Activated T-cell treated with anti-CD3 and anti-CD28 coated beads for 24 hours (primary cell): ENCODE measurements around the gene SIT1.
"Not testable (repeated sequence)": the region's sequence is repeated elsewhere in the genome, so short reads cannot be mapped to it uniquely, and the experiment has no call there.

Experiments
- DNase-seq: peaks from one replicate; pipeline ENCODE4 v3.0.0-alpha.2; 2020; ENCODE audit warnings: low read depth

The SIT1 gene

GRCh38 chr9:35637427-35637955, 13.2 kb downstream of the SIT1 start:
- DNase-seq: not testable (repeated sequence)

GRCh38 chr9:35636877-35637246, 13.9 kb downstream of the SIT1 start:
- DNase-seq: not testable (repeated sequence)

- DNase-seq: no peak
These were observed 14.4 kb downstream of the SIT1 start for GRCh38 chr9:35636135-35636876.

GRCh38 chr9:35635730-35636129, 15.0 kb downstream of the SIT1 start:
- DNase-seq: no peak

GRCh38 chr9:35629597-35629996, 21.1 kb downstream of the SIT1 start:
- no peak for DNase-seq

GRCh38 chr9:35628389-35628991, 22.2 kb downstream of the SIT1 start:
- DNase-seq: no peak

GRCh38 chr9:35627575-35627974, 23.2 kb downstream of the SIT1 start:
- no peak for DNase-seq

- DNase-seq: no peak
These were observed 31.0 kb downstream of the SIT1 start for GRCh38 chr9:35619800-35620158.

GRCh38 chr9:35618854-35619799, 31.6 kb downstream of the SIT1 start:
- no peak for DNase-seq

GRCh38 chr9:35618325-35618727, 32.4 kb downstream of the SIT1 start, which contains the start of gene CD72:
Gene CD72 (minus strand): TSS chr9:35618413. CDS start chr9:35618303, 110 bp downstream.
- no peak for DNase-seq

GRCh38 chr9:35617548-35617947, 33.2 kb downstream of the SIT1 start:
- DNase-seq: no peak

GRCh38 chr9:35616681-35617459, 33.9 kb downstream of the SIT1 start:
- DNase-seq: peak; percentile 42

GRCh38 chr9:35615981-35616680, 34.6 kb downstream of the SIT1 start:
- no peak for DNase-seq

- no peak for DNase-seq
These were observed 37.9 kb downstream of the SIT1 start for GRCh38 chr9:35612843-35613242.

GRCh38 chr9:35612066-35612465, 38.7 kb downstream of the SIT1 start:
- DNase-seq: not testable (repeated sequence)

- DNase-seq: peak; percentile 37
These were observed 39.4 kb downstream of the SIT1 start for GRCh38 chr9:35611230-35611797.

- no peak for DNase-seq
These were observed 40.9 kb downstream of the SIT1 start for GRCh38 chr9:35609820-35610163.

GRCh38 chr9:35609001-35609819, 41.5 kb downstream of the SIT1 start:
- no peak for DNase-seq

GRCh38 chr9:35608221-35608620, 42.5 kb downstream of the SIT1 start:
- DNase-seq: no peak

GRCh38 chr9:35606726-35607125, 44.0 kb downstream of the SIT1 start:
- no peak for DNase-seq
